GM21737 (cell line): ENCODE data around the gene OR6T1.

Experiments used
- ATAC-seq: cut with Tn5 transposase; IDR thresholded peaks from one replicate; pipeline ENCODE4 v1.9.1; 2021; ENCODE audit warnings: mild to moderate bottlenecking, moderate library complexity; ENCODE audit not compliant: unreplicated experiment

OR6T1 gene

GRCh38 chr11:123943738-123944137, at the start of gene OR6T1:
TSS of gene OR6T1 (minus strand) at chr11:123943838. CDS start at chr11:123943838, 0 bp downstream.
- ATAC-seq, result no peak

GRCh38 chr11:123979311-123979710, 35.7 kb upstream of the OR6T1 start:
- ATAC-seq, result no peak

GRCh38 chr11:123977731-123978347, 34.2 kb upstream of the OR6T1 start, which contains the start of gene OR10S1:
TSS of gene OR10S1 (minus strand) at chr11:123977781. CDS start at chr11:123977664, 117 bp downstream.
- ATAC-seq, result no peak

GRCh38 chr11:123976770-123977560, 33.3 kb upstream of the OR6T1 start:
- ATAC-seq, result no peak

- no peak for ATAC-seq
Observed at GRCh38 chr11:123973816-123974215, 30.2 kb upstream of the OR6T1 start.

GRCh38 chr11:123956752-123957151, 13.1 kb upstream of the OR6T1 start:
- no peak for ATAC-seq

- ATAC-seq, result no peak
Observed at GRCh38 chr11:123945132-123945531, 1.5 kb upstream of the OR6T1 start.

GRCh38 chr11:123942413-123942812, 1.2 kb downstream of the OR6T1 start:
- ATAC-seq, result no peak

- ATAC-seq, result no peak
Observed at GRCh38 chr11:123939317-123939716, 4.3 kb downstream of the OR6T1 start, which contains the start of gene OR4D5. TSS of gene OR4D5 (plus strand) at chr11:123939617. CDS start at chr11:123939617, 0 bp downstream.

GRCh38 chr11:123924027-123924426, 19.6 kb downstream of the OR6T1 start:
- no peak for ATAC-seq

- no peak for ATAC-seq
Observed at GRCh38 chr11:123920943-123921342, 22.7 kb downstream of the OR6T1 start.

GRCh38 chr11:123905826-123906225, 37.8 kb downstream of the OR6T1 start:
- ATAC-seq, result no peak

- no peak for ATAC-seq
Observed at GRCh38 chr11:123904932-123905331, 38.7 kb downstream of the OR6T1 start.

- ATAC-seq, result peak; percentile 68
Observed at GRCh38 chr11:123903932-123904331, 39.7 kb downstream of the OR6T1 start.

GRCh38 chr11:123901867-123902266, 41.8 kb downstream of the OR6T1 start, which contains the start of gene OR8D4:
TSS of gene OR8D4 (plus strand) at chr11:123902167. CDS start at chr11:123906432, 4,265 bp downstream.
- ATAC-seq, result no peak

GRCh38 chr11:123899792-123900191, 43.8 kb downstream of the OR6T1 start:
- ATAC-seq, result no peak
